GM12873 (cell line): ENCODE results near the gene UBN1.

Source experiments
- CTCF ChIP-seq: IDR thresholded peaks from 2 replicates; pipeline ENCODE4 v1.5.1; 2012; ENCODE audit warnings: low read depth, mild to moderate bottlenecking, moderate library complexity, low read length, control low read depth; ENCODE audit not compliant: insufficient read depth; ENCODE audit errors: missing control alignments

UBN1 gene

GRCh38 chr16:4888428-4889135 is 41.3 kb downstream of the UBN1 start:
- TF ChIP-seq CTCF, result no peak

- TF ChIP-seq CTCF, result no peak
Observed at GRCh38 chr16:4890026-4890425, 42.7 kb downstream of the UBN1 start.

- no peak for TF ChIP-seq CTCF
Observed at GRCh38 chr16:4890686-4891085, 43.4 kb downstream of the UBN1 start.

GRCh38 chr16:4891097-4891885 is 44.0 kb downstream of the UBN1 start:
- no peak for TF ChIP-seq CTCF

GRCh38 chr16:4891886-4892216 is 44.6 kb downstream of the UBN1 start:
- TF ChIP-seq CTCF, result no peak

GRCh38 chr16:4892361-4893102 is 45.3 kb downstream of the UBN1 start:
- no peak for TF ChIP-seq CTCF

- TF ChIP-seq CTCF, result no peak
Observed at GRCh38 chr16:4893103-4893862, 46.0 kb downstream of the UBN1 start.
